GM12878 (cell line): ENCODE results near the gene DIS3L2. TPM values are rescaled to one million over a fixed set of nuclear protein-coding genes. Genes with fewer than 3 reads are reported as not detected.

ENCODE experiments used
- ATAC-seq: fragments of 200-7000 bp; cut with Tn5 transposase; 3 replicates; pipeline ENCODE4 v1.9.1; 2020; ENCODE audit warnings: mild to moderate bottlenecking, moderate library complexity
- BruUV-seq: library from RNA; stranded (reverse); fragments of 400-500 nt; replicated peaks from 2 replicates; lab custom pipeline; 2021; lab: Mats Ljungman, UMichigan
- CTCF ChIA-PET: fragments of 300-600 bp; sonication (Branson Sonifier 250); formaldehyde crosslinking; extraction: SDS; loops from one replicate; lab custom pipeline; 2021; ENCODE audit warnings: inconsistent platforms; lab: Yijun Ruan, JAX
- POLR2A ChIA-PET: fragments of 350-600 bp; formaldehyde crosslinking; extraction: SDS; loops from one replicate; lab custom pipeline; 2021; ENCODE audit warnings: inconsistent platforms; lab: Charles Lee
- RAD21 ChIA-PET: fragments of 300-600 bp; sonication (Branson Sonifier 250); formaldehyde crosslinking; loops from one replicate; lab custom pipeline; 2023; ENCODE audit warnings: antibody characterized with exemption; ENCODE audit not compliant: unreplicated experiment; lab: Charles Lee
- SMC1A ChIA-PET: fragments of 300-600 bp; sonication (Branson Sonifier 250); formaldehyde crosslinking; loops from one replicate; lab custom pipeline; 2023; ENCODE audit not compliant: unreplicated experiment, uncharacterized antibody; lab: Charles Lee
- DNase-seq: peaks from one replicate; pipeline ENCODE4 v3.0.0-alpha.2; 2011; ENCODE audit warnings: low read depth, low spot score
- FAIRE-seq: peaks from 3 replicates; lab custom pipeline; 2011; peaks lifted over from hg19 to GRCh38; lab: Jason Lieb, UNC
- H2AFZ ChIP-seq: 2 replicates; pipeline ENCODE4 v1.6.0; 2011; ENCODE audit warnings: low read depth, low read length, control low read depth; ENCODE audit not compliant: control insufficient read depth
- H3K27ac ChIP-seq: 2 replicates; pipeline ENCODE4 v1.5.1; 2011; ENCODE audit warnings: control low read depth; ENCODE audit not compliant: control insufficient read depth, insufficient read depth
- H3K27me3 ChIP-seq, 2 experiments: replicated peaks in 1 of 2; 2 replicates each; pipeline versions ENCODE4 v1.6.0 to v1.6.1; 2011; ENCODE audit warnings: low read length in 1 of 2; ENCODE audit not compliant: control insufficient read depth in 2 of 2, insufficient read depth in 2 of 2
- H3K36me3 ChIP-seq, 2 experiments: 2 replicates each; pipeline ENCODE4 v1.5.1; 2011; ENCODE audit warnings: low read length in 1 of 2; ENCODE audit not compliant: control insufficient read depth in 2 of 2, insufficient read depth in 2 of 2
- H3K4me1 ChIP-seq: 2 replicates; pipeline ENCODE4 v1.6.1; 2011; ENCODE audit warnings: mild to moderate bottlenecking, low read length, moderate library complexity, mixed read lengths; ENCODE audit not compliant: control insufficient read depth, insufficient read depth
- H3K4me2 ChIP-seq: 2 replicates; pipeline ENCODE4 v1.6.0; 2011; ENCODE audit warnings: control low read depth; ENCODE audit not compliant: control insufficient read depth, insufficient read depth
- H3K4me3 ChIP-seq: fragments of 200-600 bp; sonication (generic); 2 replicates; pipeline ENCODE4 v1.5.1; 2016
- H3K79me2 ChIP-seq: 2 replicates; pipeline ENCODE4 v1.6.0; 2011; ENCODE audit warnings: low read length; ENCODE audit not compliant: control insufficient read depth, insufficient read depth
- H3K9ac ChIP-seq: 2 replicates; pipeline ENCODE4 v1.8.0; 2011; ENCODE audit warnings: low read length, control low read depth, mixed read lengths; ENCODE audit not compliant: control insufficient read depth, insufficient read depth
- H3K9me3 ChIP-seq: replicated peaks from 3 replicates; pipeline ENCODE4 v1.5.1; 2011; ENCODE audit warnings: mild to moderate bottlenecking, low read length; ENCODE audit not compliant: control insufficient read depth, insufficient read depth
- H4K20me1 ChIP-seq: 2 replicates; pipeline ENCODE4 v1.6.0; 2011; ENCODE audit not compliant: control insufficient read depth, insufficient read depth
- ASH2L ChIP-seq: fragments of 300-600, 200-600 bp; sonication (generic); IDR thresholded peaks from 2 replicates; pipeline ENCODE4 v1.6.1; 2017; ENCODE audit warnings: low read depth, mild to moderate bottlenecking, borderline replicate concordance
- ATF7 ChIP-seq: fragments of 450-650 bp; IDR thresholded peaks from 2 replicates; pipeline ENCODE4 v1.6.1; 2016; ENCODE audit warnings: low read depth, mild to moderate bottlenecking
- EGR1 ChIP-seq, 2 experiments: IDR thresholded peaks; 1 replicate in 1 of 2; 2 replicates in 1 of 2; pipeline ENCODE4 v1.6.1; 2011 to 2012; ENCODE audit warnings: low read depth in 2 of 2, low read length in 2 of 2, borderline replicate concordance in 1 of 2, mild to moderate bottlenecking in 1 of 2, moderate library complexity in 1 of 2
- HDAC2 ChIP-seq: fragments of 200-600 bp; sonication (generic); IDR thresholded peaks from 2 replicates; pipeline ENCODE4 v1.6.1; 2017
- HDAC6 ChIP-seq: fragments of 200-600 bp; sonication (generic); IDR thresholded peaks from one replicate; pipeline ENCODE4 v1.8.0; 2017; ENCODE audit warnings: antibody characterized with exemption; ENCODE audit not compliant: unreplicated experiment
- MTA3 ChIP-seq: IDR thresholded peaks from 2 replicates; pipeline ENCODE4 v1.6.1; 2012; ENCODE audit warnings: low read length, inconsistent platforms, borderline replicate concordance
- MYB ChIP-seq: fragments of 150-350 bp; IDR thresholded peaks from 2 replicates; pipeline ENCODE4 v1.6.1; 2014; ENCODE audit warnings: mild to moderate bottlenecking, low read depth, low read length, borderline replicate concordance
- MYC ChIP-seq: IDR thresholded peaks from 2 replicates; pipeline ENCODE4 v1.6.1; 2011; ENCODE audit warnings: mild to moderate bottlenecking, low read length, moderate library complexity, inconsistent platforms; ENCODE audit not compliant: insufficient read depth, insufficient replicate concordance, insufficient read length, severe bottlenecking
- PAX8 ChIP-seq: fragments of 450-650 bp; IDR thresholded peaks from 2 replicates; pipeline ENCODE4 v1.6.1; 2017; ENCODE audit warnings: mild to moderate bottlenecking, moderate library complexity
- POLR2AphosphoS2 ChIP-seq: IDR thresholded peaks from 2 replicates; pipeline ENCODE4 v1.6.1; 2011; ENCODE audit warnings: low read depth, mild to moderate bottlenecking, low read length, improper control_type of control experiment, moderate library complexity
- POU2F2 ChIP-seq: IDR thresholded peaks from 3 replicates; pipeline ENCODE4 v1.6.1; 2011; ENCODE audit warnings: low read depth, mild to moderate bottlenecking, low read length, borderline replicate concordance
- RFX5 ChIP-seq: IDR thresholded peaks from 2 replicates; pipeline ENCODE4 v1.6.1; 2011; ENCODE audit warnings: low read depth, low read length, improper control_type of control experiment
- SMARCA5 ChIP-seq: fragments of 450-650 bp; IDR thresholded peaks from 2 replicates; pipeline ENCODE4 v1.6.1; 2017; ENCODE audit warnings: mild to moderate bottlenecking
- SP1 ChIP-seq: IDR thresholded peaks from one replicate; pipeline ENCODE4 v1.6.1; 2011; ENCODE audit warnings: low read depth, low read length
- SUPT20H ChIP-seq: IDR thresholded peaks from 2 replicates; pipeline ENCODE4 v1.6.1; 2011; ENCODE audit warnings: low read depth, mild to moderate bottlenecking, low read length, moderate library complexity, borderline replicate concordance; ENCODE audit not compliant: control insufficient read depth
- TCF12 ChIP-seq: IDR thresholded peaks from 2 replicates; pipeline ENCODE4 v1.6.1; 2011; ENCODE audit warnings: low read depth, mild to moderate bottlenecking, low read length
- ZNF622 ChIP-seq: fragments of 450-650 bp; IDR thresholded peaks from 2 replicates; pipeline ENCODE4 v1.6.1; 2017; ENCODE audit warnings: mild to moderate bottlenecking, inconsistent platforms
- ZSCAN29 ChIP-seq: fragments of 450-650 bp; IDR thresholded peaks from 2 replicates; pipeline ENCODE4 v1.6.1; 2017; ENCODE audit warnings: mild to moderate bottlenecking, moderate library complexity
- WGBS: methylation state at CpG from one replicate; pipeline ENCODE4 v1.1.6; 2016; ENCODE audit warnings: low lambda C conversion rate; ENCODE audit not compliant: insufficient replicate concordance, insufficient coverage; ENCODE audit errors: missing lambda C conversion rate; 5-methylcytosine and 5-hydroxymethylcytosine counted together
- in situ Hi-C: fragments of 300-500 bp; cut with MboI; formaldehyde crosslinking; loops from 9 replicates; pipeline ENCODE4 v1.14.3; 2018; ENCODE audit warnings: mixed read lengths
- intact Hi-C: fragments of 100-400 bp; cut with micrococcal nuclease; formaldehyde crosslinking; loops from one replicate; pipeline ENCODE4 v1.14.2; 2022; ENCODE audit not compliant: unreplicated experiment
- polyA plus RNA-seq, 11 experiments: library from polyadenylated mRNA; depleted of rRNA in 4 of 11; unstranded in 6 of 11; stranded (reverse) in 5 of 11; fragments of >200 nt; fragmentation: Nextera tagmentation in 4 of 11; fragmentation: Illumina TruSeq in 1 of 11; extraction: Ambion mirVana in 4 of 11; extraction: Trizol in 1 of 11; gene quantifications; 1 replicate in 1 of 11; 2 replicates in 10 of 11; pipeline versions ENCODE4 v1.2.1 to v1.2.3, GENCODE V29; 2011 to 2016; ENCODE audit warnings: inconsistent platforms in 2 of 11, missing spikeins in 2 of 11, low read depth in 1 of 11
- total RNA-seq, 4 experiments: library from RNA; depleted of rRNA in 3 of 4; stranded (reverse); fragments of >200 nt in 3 of 4; fragmentation: Illumina TruSeq in 1 of 4; extraction: Trizol in 1 of 4; gene quantifications; 2 replicates each; pipeline versions ENCODE4 v1.2.1 to v1.2.3, GENCODE V29; 2013 to 2021
- TF ChIP-seq, protein P1 (sequence below): IDR thresholded peaks from 2 replicates; pipeline ENCODE4 v1.6.1; 2012; ENCODE audit warnings: low read depth, low read length, improper control_type of control experiment
- TF ChIP-seq, protein P2 (sequence below): IDR thresholded peaks from 2 replicates; pipeline ENCODE4 v1.6.1; 2011; ENCODE audit warnings: borderline replicate concordance, low read depth, mild to moderate bottlenecking, moderate library complexity, low read length; ENCODE audit not compliant: insufficient read depth, poor library complexity, severe bottlenecking

Gene DIS3L2
- total and polyA plus RNA-seq, 10 of the 15 experiments (the other 5 are each of a cell fraction or from before 2014, with no cell fraction given), result 3.5 to 27.1 (median 16.0) TPM

DNA sequence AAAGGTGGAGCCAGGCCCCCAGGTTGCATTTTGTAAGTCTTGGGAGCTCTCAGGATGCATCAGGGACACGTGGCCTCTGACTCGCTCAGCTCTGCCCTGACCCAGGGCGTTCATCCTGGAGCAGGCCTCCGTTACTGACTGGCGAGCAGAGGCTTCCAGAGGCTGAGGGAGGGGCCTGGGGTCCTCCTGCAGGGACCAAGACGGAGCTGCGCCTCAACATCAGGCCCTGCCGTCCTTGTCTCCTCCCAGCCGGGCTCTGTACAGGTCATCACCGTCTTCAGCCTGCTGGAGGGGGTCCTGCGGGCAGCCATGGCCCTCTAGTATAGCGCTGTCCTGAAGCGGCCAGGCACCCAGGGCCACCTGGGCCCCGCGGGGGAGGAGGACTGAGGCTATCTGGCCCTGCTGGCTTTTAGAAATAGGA, 406.8 kb downstream of the DIS3L2 start:
- no peaks in the 10 kb centered on the region for H3K79me2 ChIP-seq
- peaks cover 9% of the 10 kb centered on the region for H3K4me1 ChIP-seq
- no peaks in the 10 kb centered on the region for H3K9me3 ChIP-seq
- H3K9ac ChIP-seq, result no peak overlapping the region
- H4K20me1 ChIP-seq, result no peaks in the 10 kb centered on the region
- ChIA-PET SMC1A (no interaction called here), RAD21 (no interaction called here), POLR2A (no interaction called here), CTCF (interaction anchor here (1.3 to 1.5 kb wide), 2 partner anchors 68 to 105 kb away, joined by 3 to 7 read pairs; no protein-coding TSS in a partner anchor)
- no peak overlapping the region for H3K4me3 ChIP-seq
- 46% methylated on average over 15 of the region's 15 CpGs for WGBS
- TF ChIP-seq RFX5, result no peak
- TF ChIP-seq, protein P1, sequence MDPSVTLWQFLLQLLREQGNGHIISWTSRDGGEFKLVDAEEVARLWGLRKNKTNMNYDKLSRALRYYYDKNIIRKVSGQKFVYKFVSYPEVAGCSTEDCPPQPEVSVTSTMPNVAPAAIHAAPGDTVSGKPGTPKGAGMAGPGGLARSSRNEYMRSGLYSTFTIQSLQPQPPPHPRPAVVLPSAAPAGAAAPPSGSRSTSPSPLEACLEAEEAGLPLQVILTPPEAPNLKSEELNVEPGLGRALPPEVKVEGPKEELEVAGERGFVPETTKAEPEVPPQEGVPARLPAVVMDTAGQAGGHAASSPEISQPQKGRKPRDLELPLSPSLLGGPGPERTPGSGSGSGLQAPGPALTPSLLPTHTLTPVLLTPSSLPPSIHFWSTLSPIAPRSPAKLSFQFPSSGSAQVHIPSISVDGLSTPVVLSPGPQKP, result no peak
- TF ChIP-seq MYB, result no peak
- TF ChIP-seq SP1, result no peak
- TF ChIP-seq ATF7, result no peak
- no peak for TF ChIP-seq SUPT20H
- no peak for TF ChIP-seq ZSCAN29
- no peak for TF ChIP-seq PAX8
- no peak for TF ChIP-seq MTA3
- TF ChIP-seq ZNF622, result no peak
- TF ChIP-seq SMARCA5, result no peak
- no peak for TF ChIP-seq EGR1 (IDR thresholded peaks at IDR 0.05; ENCODE audit: borderline replicate concordance in 1 of 2, low read depth in 2 of 2, low read length in 2 of 2)
- TF ChIP-seq, protein P2, sequence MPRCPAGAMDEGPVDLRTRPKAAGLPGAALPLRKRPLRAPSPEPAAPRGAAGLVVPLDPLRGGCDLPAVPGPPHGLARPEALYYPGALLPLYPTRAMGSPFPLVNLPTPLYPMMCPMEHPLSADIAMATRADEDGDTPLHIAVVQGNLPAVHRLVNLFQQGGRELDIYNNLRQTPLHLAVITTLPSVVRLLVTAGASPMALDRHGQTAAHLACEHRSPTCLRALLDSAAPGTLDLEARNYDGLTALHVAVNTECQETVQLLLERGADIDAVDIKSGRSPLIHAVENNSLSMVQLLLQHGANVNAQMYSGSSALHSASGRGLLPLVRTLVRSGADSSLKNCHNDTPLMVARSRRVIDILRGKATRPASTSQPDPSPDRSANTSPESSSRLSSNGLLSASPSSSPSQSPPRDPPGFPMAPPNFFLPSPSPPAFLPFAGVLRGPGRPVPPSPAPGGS, result no peak
- no peak for TF ChIP-seq ASH2L
- no peak for TF ChIP-seq POU2F2
- TF ChIP-seq HDAC2, result no peak
- no peak for TF ChIP-seq MYC
- TF ChIP-seq POLR2AphosphoS2, result no peak
- no peak for TF ChIP-seq TCF12
- no peak for TF ChIP-seq HDAC6
- BruUV-seq, result no TSS peak
- H3K4me2 ChIP-seq, result no peak overlapping the region
- FAIRE-seq (no peak), DNase-seq (no peak), ATAC-seq (no peak)
- no peak overlapping the region for H2AFZ ChIP-seq
- intact Hi-C loops (no loop called here), in situ Hi-C loops (no loop called here)
- H3K27ac ChIP-seq, result no peak overlapping the region
- no peaks in the 10 kb centered on the region for H3K27me3 ChIP-seq
- H3K36me3 ChIP-seq, result no peaks in the 10 kb centered on the region
